ENCODE measurements around the gene ARL10. TPM values are rescaled to one million over a fixed set of nuclear protein-coding genes. Genes with fewer than 3 reads are reported as not detected.

Gene ARL10
- total RNA-seq = 4.2 TPM

GRCh38 chr5:176365351-176366231, at the start of gene ARL10:
TSS of gene ARL10 (plus strand) at chr5:176365487. CDS start at chr5:176365564, 77 bp downstream.
- ATAC-seq = peak; percentile 44

GRCh38 chr5:176317534-176318374, 47.5 kb upstream of the ARL10 start:
- no peak for ATAC-seq

GRCh38 chr5:176319827-176320554, 45.3 kb upstream of the ARL10 start:
- no peak for ATAC-seq

- no peak for ATAC-seq
Measured at GRCh38 chr5:176320577-176320976, 44.7 kb upstream of the ARL10 start.

- ATAC-seq = peak; percentile 31
Measured at GRCh38 chr5:176334031-176334770, 31.1 kb upstream of the ARL10 start.

- ATAC-seq = no peak
Measured at GRCh38 chr5:176337913-176338312, 27.4 kb upstream of the ARL10 start.

- no peak for ATAC-seq
Measured at GRCh38 chr5:176339304-176339703, 26.0 kb upstream of the ARL10 start.

GRCh38 chr5:176341325-176342157, 23.7 kb upstream of the ARL10 start:
- no peak for ATAC-seq

GRCh38 chr5:176342158-176342483, 23.2 kb upstream of the ARL10 start:
- ATAC-seq = no peak

GRCh38 chr5:176342766-176343458, 22.4 kb upstream of the ARL10 start:
- no peak for ATAC-seq

GRCh38 chr5:176350416-176350815, 14.9 kb upstream of the ARL10 start:
- ATAC-seq = no peak

GRCh38 chr5:176352116-176352878, 13.0 kb upstream of the ARL10 start:
- ATAC-seq = no peak

GRCh38 chr5:176353533-176353932, 11.8 kb upstream of the ARL10 start:
- ATAC-seq = no peak

GRCh38 chr5:176355400-176356178, 9.7 kb upstream of the ARL10 start:
- ATAC-seq = peak; percentile 48

- ATAC-seq = no peak
Measured at GRCh38 chr5:176356179-176356566, 9.1 kb upstream of the ARL10 start.

GRCh38 chr5:176359658-176360057, 5.6 kb upstream of the ARL10 start:
- ATAC-seq = no peak

GRCh38 chr5:176360894-176361436, 4.3 kb upstream of the ARL10 start:
- ATAC-seq = peak; percentile 3

GRCh38 chr5:176361437-176362232, 3.7 kb upstream of the ARL10 start, which contains the start of gene KIAA1191:
TSS of gene KIAA1191 (minus strand) at chr5:176361764. CDS start at chr5:176359508, 2,256 bp downstream.
- peak; percentile 93 for ATAC-seq
